Muscle of arm (tissue), 12 donors: Measurements from ENCODE around the gene NT5DC1. TPM values are rescaled to one million over a fixed set of nuclear protein-coding genes. Genes with fewer than 3 reads are reported as not detected.

Source experiments
- DNase-seq: peaks from one replicate; pipeline ENCODE4 v3.0.0-alpha.2; 2013
- polyA plus RNA-seq, 12 donors: library from polyadenylated mRNA; unstranded; fragments of 120-200 nt; gene quantifications; one replicate each; pipeline ENCODE4 v1.2.1, GENCODE V29; 2013; ENCODE audit not compliant: insufficient read length in 12 of 12

NT5DC1 gene
- polyA plus RNA-seq, 12 donors: 16.8 to 26.0 (median 22.2) TPM; not detected in 1

DNA sequence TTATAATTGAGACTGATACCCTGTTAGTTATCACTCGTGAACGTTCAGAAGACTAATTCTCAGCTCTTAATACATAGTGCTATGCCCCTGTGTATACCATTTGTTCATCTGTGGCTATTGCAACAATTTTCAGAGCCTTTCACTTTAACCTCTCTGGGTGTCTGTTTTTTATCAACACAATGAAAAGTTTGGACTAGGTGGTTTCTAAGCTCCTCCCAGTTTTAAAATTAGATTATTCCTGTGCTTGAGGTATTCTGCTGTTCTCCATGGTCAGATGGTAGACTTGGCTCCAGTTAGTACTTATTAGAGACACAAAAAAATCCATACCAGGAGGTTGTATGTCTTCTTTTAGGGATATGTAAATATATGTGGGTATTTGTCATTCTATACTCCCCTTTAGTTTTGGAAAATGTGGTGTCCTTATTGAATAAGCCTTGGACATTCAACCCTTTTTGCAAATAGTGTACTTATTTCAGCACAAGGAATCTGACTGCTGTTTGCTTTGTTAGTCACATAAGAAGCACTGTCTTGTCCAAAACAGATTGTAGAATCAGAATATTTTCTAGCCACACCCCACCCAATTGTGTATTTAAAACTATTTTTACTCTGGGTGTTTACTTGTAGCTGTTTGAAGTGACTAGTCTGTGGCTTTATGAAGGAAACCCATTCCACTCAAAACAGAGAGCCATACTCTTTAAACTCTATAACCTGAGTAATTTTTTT is 27.3 kb downstream of the NT5DC1 start:
- no peak for DNase-seq

DNA sequence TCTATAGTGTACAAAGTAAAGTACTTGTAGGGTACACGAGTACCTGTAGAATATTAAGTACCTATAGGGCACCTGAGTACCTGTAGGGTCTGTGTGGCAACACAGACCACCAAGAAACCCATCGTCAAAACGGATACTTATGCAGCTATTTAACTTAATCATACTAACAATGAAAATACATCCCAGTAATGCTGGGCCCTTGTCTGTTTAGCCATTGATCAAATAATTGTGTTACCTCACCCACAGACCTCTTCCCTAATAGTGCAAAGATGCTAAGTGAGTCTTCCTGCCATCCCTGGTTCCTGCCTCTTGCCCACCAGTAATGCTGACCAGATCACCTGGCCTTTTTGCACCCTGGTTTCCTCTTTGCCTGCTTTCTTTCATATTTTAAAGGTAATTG is 32.8 kb downstream of the NT5DC1 start:
- no peak for DNase-seq

DNA sequence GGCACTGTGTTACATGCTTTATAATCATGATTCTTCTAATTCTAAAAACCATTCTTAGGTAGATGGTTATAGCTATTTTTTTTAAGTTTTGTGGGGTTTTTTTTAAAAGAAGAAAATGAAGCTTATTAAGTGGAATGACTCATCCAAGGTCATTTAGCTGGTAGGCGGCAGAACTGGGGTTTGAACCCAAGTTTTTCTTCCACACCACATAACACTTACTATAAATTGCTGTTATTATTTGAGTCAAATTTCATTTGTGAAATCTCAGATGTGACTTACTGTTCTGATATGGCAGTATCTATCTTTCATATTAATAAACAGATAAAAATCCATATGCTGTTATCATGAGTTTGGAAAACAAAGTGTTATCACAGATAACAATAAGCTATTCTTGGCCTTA is 35.7 kb downstream of the NT5DC1 start:
- DNase-seq: no peak

DNA sequence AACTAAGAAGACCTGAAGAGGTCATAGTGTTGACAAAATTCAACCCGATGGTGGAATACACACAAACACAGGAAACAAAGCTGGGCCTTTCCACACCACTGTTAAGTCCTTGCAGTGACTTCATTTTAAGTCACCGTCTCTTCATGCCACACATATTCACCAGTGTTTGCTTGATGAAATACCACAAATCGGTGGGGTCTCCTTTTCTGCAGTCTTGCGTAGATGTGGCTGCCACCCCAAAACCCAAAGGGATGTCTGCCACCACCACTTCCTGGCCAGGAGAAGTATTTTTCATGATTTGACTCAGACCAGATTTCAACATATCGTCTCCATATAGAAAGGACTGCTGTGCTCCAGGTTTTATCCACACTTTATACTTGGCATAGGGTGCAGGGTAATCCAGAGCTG is 36.3 kb downstream of the NT5DC1 start:
- DNase-seq: no peak

DNA sequence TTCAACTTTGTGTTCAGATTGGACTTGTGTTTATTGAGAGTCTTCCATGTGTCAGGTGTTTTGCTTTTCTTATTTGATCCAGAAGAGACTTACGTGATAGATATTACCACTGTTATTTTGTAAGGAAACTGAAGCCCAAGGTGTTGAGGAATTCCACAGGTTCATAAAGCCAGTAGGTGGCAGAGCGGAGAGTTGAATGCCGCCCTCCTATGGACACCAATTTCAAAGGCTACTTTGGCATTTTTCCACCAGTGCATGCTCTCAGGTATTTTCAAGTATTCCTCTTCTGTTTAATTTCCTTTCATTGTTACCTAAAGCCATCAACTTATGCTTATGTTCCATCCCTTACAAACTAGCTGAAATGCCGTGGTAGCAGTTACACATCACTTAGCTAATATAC is 39.3 kb downstream of the NT5DC1 start:
- no peak for DNase-seq

DNA sequence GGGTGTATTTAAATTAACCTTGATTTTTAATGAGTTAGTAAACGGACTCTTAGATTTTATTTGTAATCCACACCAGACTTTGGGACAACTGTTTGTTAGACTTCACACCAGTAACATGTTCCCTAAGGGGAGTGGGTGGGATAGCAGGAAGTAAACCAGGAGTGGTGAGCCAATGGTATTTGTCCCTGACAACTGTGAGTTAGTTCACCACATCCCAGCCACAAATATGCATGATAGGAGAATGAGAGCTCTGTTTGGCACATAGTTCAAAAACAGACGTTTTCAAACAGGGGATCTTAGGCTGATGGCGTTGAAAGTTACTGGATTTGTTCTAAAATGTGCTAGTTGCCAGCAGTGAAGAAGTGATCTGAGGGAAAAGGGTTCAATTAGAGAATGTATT is 44.0 kb downstream of the NT5DC1 start:
- no peak for DNase-seq

DNA sequence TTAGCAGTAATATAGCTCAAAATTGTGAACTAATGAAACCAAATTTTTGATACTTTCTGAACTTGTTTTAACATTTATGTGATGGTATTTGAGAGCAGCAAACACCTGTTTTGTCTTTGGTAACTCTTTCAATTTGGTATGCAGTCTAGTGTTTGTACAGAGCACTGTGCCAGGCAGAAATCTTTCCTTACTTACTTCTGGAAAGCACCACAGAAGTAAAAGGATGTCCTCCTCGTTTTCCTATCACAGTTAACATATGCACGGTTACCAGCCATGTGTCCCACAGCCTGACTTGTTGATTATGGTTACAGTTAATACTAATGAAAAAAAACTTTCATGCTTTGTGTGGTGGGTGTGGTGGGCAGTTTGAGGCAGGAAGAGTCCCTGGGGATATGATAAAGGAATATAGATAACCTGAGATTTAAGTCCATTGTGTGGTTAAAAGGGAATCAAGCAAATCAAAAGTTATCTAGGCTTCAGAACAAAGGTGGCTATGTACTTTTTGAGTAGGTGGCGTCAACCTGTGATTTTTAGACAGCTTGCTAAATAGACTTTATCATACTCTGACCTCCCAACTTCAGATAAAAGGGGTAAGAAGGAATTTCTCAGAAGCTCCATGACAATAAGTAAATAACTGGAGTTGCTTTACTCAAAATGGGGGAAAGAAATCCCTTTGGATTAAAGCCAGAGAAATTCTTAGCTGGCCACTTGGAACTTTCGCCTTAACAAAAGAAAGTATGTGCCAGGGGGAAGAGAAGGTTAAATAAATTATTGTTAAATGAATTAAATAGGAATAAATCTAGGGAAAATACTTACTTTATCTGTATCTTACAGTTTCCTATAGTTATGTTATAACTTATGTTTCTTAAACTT is 45.4 kb downstream of the NT5DC1 start:
- no peak for DNase-seq

DNA sequence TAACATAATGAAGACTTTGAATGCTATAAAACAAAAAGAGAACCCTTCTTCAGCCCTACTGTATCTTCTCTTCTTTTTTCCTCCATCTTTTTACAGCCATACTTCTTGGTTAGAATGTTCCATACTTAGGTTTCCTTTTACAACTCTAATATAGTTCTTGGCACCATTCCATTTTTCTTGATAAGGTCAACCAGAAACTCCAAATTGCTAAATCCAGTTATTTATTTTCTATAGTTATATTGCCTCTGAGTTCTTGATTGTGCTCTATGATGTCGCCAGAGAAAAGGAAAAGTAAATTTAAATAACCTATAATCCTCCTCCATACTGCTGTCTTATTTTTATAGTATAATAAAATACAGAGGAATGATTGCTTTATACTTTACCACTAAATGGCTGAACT is 52.0 kb downstream of the NT5DC1 start:
- no peak for DNase-seq

DNA sequence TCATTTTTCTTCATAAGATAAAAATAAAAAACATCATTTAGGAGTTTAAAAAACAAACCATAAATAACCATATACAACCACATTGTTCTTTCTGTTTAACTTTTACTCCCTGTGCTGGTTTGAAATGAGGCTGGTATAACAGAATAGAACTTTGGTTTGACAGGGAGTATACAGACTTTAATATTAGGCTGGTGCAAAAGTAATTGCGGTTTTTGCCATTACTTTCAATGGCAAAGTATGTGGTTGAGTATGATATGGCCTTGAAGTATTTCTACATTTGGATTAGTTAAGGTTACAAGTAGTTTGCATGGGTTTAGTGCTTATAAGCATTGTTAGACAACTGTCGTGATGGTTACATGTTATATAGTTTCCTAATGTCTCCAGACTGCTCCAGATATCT is 54.2 kb downstream of the NT5DC1 start:
- DNase-seq: no peak

DNA sequence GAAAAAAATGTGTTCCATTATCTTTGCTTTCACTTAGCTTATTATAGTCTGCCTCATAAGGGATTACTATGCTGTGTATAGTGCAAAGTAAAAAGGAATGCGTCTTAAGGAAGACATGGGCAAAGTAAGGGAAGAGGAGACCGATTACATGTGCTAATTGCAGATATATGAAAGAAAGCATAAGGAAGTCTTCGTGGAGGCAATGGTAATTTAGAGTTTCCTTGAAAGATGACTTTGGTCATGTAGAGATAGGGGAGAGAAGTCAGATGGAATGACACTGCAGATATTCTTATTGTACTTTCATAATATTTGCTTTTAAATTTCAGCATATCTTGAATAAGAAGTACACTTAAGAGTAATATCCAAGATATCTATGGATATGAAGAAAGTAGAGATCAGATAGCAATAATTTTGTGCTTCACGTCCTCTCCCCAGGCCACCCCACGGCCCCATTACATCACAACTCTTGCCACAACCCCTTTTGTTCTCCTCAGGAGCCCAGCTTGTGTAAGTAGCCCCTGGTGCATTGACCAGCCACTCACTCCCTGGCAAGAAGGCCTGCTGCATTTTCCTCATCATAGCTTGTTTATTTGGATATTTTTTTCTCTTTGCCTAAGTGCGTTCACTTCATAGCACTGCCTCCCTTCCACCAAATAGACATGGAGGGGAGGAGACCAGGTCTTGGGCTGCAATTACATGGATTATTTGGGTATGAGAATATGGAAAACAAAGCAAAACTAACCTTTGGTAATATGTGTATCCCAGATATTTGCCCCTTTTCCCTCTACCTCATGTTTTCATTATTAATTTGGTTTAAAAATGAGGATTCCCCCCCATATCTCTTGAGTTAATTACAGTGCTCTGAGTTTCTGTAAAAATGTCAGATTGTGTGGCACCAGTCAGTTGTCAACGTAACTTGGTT is 56.0 kb downstream of the NT5DC1 start:
- no peak for DNase-seq

DNA sequence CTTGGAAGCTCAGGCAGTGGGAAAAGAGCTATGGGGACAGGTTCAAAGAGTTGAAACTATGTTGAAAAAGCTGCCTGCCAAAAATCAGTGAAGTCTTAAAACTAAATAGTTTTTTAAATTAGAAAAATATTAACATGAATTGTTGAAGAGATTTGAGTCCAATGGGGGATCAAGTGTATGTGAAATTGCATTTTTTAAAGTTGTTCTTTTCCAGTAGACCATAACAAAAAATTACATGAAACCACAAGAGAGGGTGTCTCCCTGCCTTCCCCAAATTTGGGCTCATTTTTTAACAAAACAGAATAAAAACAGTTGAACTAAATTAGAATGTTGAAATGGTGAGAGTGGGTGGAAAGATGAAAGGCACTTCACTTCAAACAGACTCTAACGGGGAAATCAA is 56.7 kb downstream of the NT5DC1 start:
- DNase-seq: no peak

DNA sequence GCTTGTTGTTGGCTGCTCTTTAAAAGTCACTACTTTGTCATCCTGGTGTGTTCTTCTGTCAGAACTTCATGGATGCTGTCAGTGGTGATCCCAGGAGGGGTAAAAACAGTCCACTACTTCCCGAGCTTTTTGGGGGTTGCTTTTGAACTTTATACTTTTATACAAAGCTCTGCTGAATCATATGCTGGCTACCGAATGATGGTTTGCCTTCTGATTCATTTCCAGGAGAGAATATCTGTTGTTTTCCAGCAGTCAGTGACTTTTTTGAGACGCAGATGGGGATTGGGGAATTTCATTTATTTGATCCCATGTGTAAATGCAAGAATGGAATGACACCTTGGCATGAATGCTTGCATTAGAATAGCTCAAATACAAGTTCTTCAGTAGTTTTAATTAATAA is 58.0 kb downstream of the NT5DC1 start:
- DNase-seq: no peak

DNA sequence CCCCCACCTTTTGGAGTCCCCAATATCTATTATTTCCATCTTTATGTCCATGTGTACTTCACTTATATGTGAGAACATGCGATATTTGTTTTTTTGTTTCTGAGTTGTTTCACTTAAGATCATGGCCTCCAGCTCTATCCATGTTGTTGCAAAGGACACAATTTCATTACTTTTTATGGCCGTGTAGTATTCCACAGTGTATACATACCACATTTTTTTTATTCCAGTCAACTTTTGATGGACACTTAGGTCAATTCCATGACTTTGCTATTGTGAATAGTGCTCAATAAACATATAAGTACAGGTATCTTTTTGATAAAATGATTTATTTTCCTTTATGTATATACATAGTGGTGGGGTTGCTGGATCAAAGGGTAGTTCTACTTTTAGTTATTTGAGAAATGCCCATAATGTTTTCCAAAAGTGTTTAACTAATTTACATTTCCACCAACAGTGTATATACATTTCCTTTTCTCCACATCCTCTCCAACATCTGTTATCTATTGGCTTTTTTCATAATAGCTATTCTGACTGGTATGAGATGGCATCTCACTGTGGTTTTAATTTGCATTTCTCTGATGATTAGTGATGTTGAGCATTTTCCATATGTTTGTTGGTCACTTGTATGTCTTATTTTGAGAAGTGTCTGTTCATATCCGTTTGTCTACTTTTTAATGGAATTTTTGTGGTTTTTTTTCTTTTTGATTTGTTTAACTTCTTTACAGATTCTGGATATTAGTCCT is 59.3 kb downstream of the NT5DC1 start:
- DNase-seq: no peak

DNA sequence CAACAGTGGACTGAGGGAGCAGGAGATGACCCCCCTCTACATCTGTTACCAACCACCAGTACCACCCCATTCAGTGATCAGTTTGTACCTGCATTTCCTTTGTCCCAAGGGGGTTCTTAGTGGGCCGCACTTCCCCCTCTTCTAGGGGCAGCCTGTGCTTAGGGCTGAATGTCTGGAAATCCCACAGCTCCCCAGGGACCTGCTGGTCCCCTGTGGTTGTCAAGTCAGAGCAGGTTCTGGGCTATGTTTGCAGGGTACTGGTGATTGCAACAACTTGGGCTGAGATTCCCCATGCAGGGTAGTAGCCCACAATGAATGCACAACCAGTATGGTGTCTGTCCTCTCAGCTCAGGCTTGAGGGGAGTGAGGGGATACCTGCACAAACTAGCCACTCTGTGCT is 64.9 kb downstream of the NT5DC1 start:
- DNase-seq: no peak

DNA sequence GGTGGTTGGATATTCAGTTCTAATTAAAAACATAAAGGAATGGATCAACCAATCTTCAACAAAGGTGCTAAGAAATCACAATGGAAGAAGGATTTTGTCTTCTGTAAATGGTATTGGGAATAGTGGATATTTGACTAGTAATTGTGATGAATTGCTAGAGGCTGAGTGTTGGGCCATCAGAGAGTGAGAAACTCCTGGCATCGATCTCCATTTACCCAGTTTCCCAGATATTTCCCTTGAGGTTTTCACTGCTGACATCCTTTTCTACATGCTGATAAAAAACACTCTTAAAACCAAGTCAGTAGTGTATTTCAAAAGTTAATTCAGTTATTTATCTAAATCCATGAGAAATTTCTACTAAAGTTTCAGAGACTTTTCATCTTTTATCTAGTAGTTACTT is 65.7 kb downstream of the NT5DC1 start:
- DNase-seq: no peak

DNA sequence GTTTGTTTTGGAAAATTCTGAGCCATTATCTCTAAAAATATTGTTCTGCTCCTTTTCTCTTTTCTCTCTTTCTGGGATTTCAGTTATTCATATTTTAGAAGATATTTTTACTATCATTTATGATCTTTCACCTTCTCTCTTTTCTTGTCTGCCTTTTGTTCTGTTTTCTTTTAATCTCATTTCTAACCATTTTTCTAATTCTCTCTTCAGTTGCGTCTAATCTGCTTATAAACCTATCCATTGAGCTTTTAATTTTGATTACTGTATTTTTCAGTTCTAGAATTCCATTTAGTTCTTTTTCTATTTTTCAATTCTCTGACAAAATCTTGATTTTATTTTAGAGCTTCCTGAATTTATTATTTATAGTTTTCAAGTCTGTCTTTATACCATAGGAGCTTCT is 67.5 kb downstream of the NT5DC1 start:
- no peak for DNase-seq

DNA sequence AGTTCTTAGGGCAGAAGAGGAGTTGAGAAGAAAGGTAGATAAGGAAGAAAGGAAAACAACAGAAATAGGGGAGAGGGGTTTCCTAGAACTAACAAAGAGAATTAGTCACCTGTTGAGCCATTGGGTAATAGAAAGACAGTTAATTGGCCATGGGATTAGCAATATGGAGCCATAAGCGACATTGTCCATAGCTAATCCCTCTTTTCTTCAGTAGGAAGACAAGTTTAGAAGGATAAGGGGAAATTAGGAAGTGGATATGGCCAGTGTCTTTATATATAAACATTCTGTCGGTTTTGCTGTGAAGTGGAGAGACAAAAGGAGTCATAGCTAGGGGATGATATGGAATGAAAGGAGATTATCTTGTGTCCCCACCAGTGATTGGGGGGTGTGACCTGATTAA is 69.2 kb downstream of the NT5DC1 start:
- no peak for DNase-seq

DNA sequence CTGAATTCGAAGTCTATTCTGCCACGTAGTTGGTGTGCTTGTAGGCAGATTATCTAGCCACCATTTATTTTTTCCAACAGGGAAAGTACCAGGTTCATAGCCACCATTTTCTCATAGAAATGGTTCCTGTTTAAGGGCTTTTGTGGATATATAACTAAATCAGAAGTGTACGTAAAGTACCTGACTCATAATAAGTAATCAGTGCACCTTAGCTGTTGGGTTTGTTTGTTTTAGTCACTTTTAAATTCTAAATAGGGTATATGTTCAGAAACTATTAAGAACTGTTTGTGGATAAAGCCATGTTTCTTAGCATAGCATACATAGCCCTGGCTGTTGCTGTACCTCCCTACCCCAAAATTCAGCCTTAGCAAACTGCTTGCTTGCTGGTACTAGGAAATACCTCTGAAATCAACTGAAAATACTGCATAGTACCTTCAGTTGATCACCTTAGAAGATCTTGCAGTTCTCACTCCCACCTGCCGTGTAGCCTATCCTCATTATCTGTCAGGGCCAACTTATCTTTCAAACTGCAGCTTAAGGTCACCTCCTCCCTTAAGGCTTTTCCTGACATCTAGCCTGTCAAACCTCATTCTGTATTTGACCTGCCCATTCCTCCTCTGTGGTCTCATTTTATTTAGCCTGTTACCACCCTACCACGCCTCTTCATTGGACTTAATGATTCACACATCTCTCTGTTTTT is 69.9 kb downstream of the NT5DC1 start:
- DNase-seq: no peak

DNA sequence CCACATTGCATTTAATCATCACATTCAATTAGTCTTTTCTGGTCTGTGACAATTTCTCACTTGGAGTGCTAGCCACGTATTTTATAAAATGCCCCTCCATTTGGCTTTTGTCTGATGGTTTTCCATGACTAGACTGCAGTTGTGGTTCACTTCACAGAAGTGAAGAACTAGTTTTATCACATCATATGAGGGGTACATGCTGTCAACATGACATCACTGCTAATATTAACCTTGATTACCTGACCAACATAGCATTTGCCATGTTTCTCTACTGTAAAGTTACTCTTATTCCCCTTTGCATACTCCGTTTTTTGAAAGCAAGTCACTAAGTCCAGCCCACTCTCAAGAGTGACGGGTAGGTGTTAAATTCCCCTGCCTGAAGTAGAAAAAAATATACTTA is 73.3 kb downstream of the NT5DC1 start:
- no peak for DNase-seq

DNA sequence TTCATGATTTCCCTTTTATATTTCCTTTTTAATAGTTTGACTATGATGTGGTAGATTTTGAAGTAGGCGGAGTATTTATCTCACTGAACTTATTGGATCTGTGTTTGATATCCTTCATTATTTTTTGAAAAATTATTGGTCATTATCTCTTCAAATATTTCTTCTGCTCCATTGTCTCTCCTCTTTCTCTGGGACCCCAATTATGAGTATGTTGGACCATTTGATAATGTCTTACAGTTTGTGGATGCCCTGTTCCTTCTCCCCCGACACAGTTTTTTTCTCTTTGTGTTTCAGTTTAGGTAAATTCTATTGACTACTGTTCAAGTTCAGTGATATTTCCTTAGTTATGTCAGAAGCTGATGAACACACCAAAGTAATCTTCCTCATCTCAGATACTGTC is 74.7 kb downstream of the NT5DC1 start:
- no peak for DNase-seq

DNA sequence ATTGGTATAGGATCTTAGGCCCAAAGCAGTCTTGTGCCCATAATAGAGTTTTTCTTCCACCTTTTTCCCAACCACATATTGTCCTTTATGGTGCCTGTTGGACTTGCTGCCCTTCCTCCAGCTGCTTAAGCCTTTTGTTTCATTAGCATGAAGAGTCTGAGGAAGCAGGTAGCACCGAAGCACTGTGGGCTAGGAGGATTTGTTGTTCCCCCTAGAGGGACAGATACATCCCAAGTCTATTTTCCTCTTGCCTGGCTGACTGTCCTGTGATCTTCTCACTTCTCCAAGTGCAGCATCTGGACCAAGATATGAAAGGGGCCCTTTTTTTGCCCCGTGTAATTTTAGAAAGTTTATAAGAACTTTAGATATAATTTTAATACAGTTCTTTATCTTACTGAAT is 75.9 kb downstream of the NT5DC1 start:
- DNase-seq: no peak
